Measurements from ENCODE around the gene CACNA1E. TPM values are rescaled to one million over a fixed set of nuclear protein-coding genes. Genes with fewer than 3 reads are reported as not detected.
A peak's percentile ranks its signal among the peaks of the same experiment; 100 is the strongest.

Gene CACNA1E
- total RNA-seq, 1 donor from 2014 or later: 0.06 TPM

- ATAC-seq (no peak), DNase-seq (no peak)
- H3K9me3 ChIP-seq: no peaks in the 10 kb centered on the region
- no peaks in the 10 kb centered on the region for H3K27me3 ChIP-seq
- H3K4me1 ChIP-seq: no peaks in the 10 kb centered on the region
- intact Hi-C loops (cut with DNase I): no loop called here
- H3K27ac ChIP-seq: no peak overlapping the region
- no peaks in the 10 kb centered on the region for H3K36me3 ChIP-seq
- TF ChIP-seq CTCF (IDR thresholded peaks at IDR 0.05): no peak
- H3K4me3 ChIP-seq: no peak overlapping the region
Measured at GRCh38 chr1:181626279-181626938, 143.1 kb downstream of the CACNA1E start.

GRCh38 chr1:181630398-181630797, 147.1 kb downstream of the CACNA1E start:
- Histone ChIP-seq H3K36me3 (no peaks in the 10 kb centered on the region), H3K4me3 (no peak overlapping the region), H3K27ac (no peak overlapping the region), H3K4me1 (no peaks in the 10 kb centered on the region), H3K27me3 (no peaks in the 10 kb centered on the region), H3K9me3 (no peaks in the 10 kb centered on the region)
- no peak for ATAC-seq
- no peak for TF ChIP-seq CTCF (IDR thresholded peaks at IDR 0.05)
- intact Hi-C loops (cut with DNase I): no loop called here
- DNase-seq: no peak

GRCh38 chr1:181630838-181631237, 147.5 kb downstream of the CACNA1E start:
- H3K4me1 ChIP-seq: no peaks in the 10 kb centered on the region
- H3K4me3 ChIP-seq: no peak overlapping the region
- intact Hi-C loops (cut with DNase I): no loop called here
- DNase-seq: peak; percentile 71
- TF ChIP-seq CTCF (IDR thresholded peaks at IDR 0.05): no peak
- H3K9me3 ChIP-seq: no peaks in the 10 kb centered on the region
- H3K27ac ChIP-seq: no peak overlapping the region
- H3K36me3 ChIP-seq: no peaks in the 10 kb centered on the region
- H3K27me3 ChIP-seq: no peaks in the 10 kb centered on the region
- peak; percentile 78 for ATAC-seq

- ATAC-seq: no peak
Measured at GRCh38 chr1:181632492-181632891, 149.2 kb downstream of the CACNA1E start.

GRCh38 chr1:181632960-181633359, 149.6 kb downstream of the CACNA1E start:
- intact Hi-C loops (cut with DNase I): no loop called here
- DNase-seq (no peak), ATAC-seq (no peak)

More at GRCh38 chr1:181632492-181632891, 149.2 kb downstream of the CACNA1E start:
- no peaks in the 10 kb centered on the region for H3K27me3 ChIP-seq
- TF ChIP-seq CTCF (IDR thresholded peaks at IDR 0.05): no peak
- H3K4me3 ChIP-seq: no peak overlapping the region
- no peaks in the 10 kb centered on the region for H3K4me1 ChIP-seq
- H3K36me3 ChIP-seq: no peaks in the 10 kb centered on the region
- no peak overlapping the region for H3K27ac ChIP-seq
- no peak for DNase-seq
- intact Hi-C loops (cut with DNase I): no loop called here
- no peaks in the 10 kb centered on the region for H3K9me3 ChIP-seq

More at GRCh38 chr1:181632960-181633359, 149.6 kb downstream of the CACNA1E start:
- Histone ChIP-seq H3K27ac (no peak overlapping the region), H3K4me1 (no peaks in the 10 kb centered on the region), H3K27me3 (no peaks in the 10 kb centered on the region), H3K36me3 (no peaks in the 10 kb centered on the region), H3K9me3 (no peaks in the 10 kb centered on the region), H3K4me3 (no peak overlapping the region)
- TF ChIP-seq CTCF (IDR thresholded peaks at IDR 0.05): no peak
